GM19438 (cell line): ENCODE data around the gene SHANK1.
"Not testable (repeated sequence)": the region's sequence is repeated elsewhere in the genome, so short reads cannot be mapped to it uniquely, and the experiment has no call there.

Experiments used
- ATAC-seq: cut with Tn5 transposase; IDR thresholded peaks from one replicate; pipeline ENCODE4 v1.9.1; 2021; ENCODE audit warnings: low read depth; ENCODE audit not compliant: unreplicated experiment

SHANK1 gene

DNA sequence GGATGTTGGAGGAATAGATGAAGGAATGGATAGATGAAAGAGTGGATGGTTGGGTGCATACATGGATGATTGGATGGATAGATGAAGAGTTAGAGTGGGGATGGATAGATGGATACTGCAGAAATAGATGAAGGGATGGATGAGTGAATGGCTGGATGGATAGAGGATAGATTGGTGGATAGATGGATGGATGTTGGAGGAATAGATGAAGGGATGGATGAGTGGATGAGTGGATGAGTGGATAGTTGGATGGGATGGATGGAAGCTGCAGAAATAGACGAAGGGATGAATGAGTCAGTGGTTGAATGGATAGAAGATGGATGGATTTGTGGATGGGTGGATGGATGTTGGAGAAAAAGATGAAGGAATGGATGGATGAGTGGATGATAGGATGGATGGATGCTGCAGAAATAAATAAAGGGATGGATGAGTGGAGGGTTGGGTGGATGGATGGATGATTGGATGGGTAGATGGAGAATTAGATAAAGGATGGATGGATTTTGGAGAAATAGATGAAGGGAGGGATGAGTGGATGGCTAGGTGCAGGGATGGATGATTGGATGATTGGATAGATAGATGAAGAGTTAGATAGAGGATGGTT, 75.2 kb downstream of the SHANK1 start:
- no peak for ATAC-seq

DNA sequence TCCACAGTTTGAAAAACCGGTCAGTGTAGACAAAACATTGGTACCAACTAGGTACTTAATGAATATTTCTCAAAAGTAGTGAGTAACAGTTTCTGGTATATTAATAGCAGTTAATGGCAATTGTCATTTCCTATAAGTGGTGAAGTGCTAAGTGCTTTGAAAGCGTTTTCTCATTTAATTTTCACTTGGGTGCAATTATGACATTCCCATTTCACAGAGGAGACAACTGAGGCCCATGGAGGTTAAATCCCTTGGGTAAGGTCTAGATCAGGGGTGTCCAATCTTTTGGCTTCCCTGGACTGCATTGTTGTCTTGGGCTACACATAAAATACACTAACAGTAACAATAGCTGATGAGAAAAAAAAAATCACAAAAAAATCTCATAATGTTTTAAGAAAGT, 79.2 kb downstream of the SHANK1 start:
- no peak for ATAC-seq

DNA sequence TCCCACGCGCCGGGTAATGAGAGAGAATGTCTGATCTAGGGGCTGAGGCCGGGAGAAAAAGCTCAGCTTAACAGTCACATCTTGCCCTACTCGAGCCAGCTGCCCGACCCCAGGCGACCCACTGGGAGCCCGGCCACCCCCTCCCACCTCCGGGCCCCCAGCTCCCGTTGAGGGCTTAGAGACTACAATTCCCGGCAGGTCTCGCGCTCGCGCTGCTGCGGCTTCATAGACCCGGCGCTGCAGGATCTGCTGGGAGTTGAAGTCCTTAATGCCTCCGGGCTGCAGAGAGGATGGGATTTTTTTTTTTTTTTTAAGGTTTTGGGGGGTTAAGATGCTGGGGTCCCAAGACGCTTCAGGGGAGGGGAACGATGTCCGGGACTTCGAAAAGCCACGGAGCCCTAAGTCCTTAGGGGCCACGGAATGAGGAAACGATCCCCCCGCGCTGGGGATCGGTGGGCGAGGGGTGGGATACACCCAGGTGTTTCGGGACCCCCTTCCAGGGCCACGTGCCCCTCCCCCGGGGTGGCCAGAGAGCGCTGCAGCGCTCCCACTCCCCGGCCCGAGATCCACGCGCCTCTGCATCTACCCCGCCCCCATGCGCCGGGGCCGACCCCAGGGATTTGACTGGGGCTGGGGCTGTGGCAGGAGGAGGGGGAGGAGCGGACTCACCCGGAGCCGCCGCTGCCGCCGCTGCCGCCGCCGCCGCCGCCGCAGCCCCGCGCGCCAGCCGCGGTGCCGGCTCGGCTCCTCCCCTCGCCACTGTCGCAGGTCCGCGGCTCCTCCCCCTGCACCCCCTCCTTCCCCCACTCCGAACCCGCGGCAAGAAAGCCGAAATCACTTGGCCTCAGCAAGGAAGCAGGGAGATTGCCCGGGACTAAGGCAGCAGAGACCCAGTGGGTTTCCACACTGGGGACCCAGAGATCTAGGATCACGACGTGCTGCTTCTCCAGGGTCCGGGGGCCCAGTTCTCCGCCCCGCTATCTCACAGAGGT, 80.2 kb downstream of the SHANK1 start, which contains the start of gene SYT3:
Gene SYT3, minus strand, starts transcription at position 761 of the 992 bp plus-strand sequence. CDS start 2,470 bp downstream, outside the sequence.
- no peak for ATAC-seq

DNA sequence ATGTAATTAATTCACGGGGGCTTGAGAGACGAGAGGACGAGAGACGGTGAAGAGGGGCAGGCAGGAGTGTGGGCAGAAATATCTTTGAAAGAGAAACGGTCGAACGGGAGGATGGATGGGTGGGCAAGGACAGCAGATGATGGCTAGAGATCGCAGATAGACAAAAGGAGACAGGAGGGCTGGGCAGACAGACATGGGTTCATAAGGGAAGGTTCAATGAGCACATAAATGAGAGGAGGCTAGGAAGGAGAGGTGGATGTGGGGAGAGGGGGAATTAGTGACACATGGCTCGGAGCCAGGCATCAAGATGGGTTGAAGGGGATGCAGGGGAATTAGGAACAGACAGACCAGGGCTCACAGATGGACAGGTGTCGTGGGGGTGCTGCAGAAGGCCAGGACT, 81.0 kb downstream of the SHANK1 start:
- no peak for ATAC-seq

DNA sequence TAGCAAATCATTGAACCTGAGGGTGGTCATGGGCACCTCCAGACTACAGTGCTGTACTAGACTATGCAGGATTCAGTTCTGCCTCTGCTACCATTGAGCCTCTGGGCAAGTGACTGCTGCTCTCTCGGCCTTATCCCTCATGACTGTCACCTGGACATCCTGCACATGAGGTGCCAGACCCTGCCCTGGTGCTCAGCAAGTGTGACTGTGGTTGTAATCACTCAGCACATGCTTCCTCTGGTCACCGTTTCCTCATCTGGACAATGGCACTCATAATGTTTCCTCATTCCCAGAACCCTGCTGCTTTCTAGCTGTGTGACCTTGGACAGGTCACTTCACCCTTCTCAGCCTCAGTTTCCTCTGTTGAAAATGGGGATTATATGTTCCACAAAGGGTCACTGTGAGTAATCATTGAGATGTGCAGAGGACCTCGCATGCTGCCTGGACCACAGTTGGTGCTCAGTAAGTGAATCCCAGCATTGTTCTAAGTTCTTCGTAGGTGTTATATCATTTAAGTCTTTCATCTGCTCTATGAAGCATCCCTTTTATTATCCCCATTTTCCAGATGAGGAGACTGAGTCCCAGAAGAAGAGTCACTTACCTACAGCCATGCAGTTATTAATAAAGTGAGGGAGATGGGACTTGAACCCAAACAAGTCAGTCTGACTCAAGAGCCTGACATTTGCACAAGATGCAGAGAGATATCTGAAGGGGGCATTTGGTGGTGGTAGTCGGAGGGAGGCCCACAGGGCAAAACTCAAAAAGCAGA, 83.1 kb downstream of the SHANK1 start:
- ATAC-seq: no peak

DNA sequence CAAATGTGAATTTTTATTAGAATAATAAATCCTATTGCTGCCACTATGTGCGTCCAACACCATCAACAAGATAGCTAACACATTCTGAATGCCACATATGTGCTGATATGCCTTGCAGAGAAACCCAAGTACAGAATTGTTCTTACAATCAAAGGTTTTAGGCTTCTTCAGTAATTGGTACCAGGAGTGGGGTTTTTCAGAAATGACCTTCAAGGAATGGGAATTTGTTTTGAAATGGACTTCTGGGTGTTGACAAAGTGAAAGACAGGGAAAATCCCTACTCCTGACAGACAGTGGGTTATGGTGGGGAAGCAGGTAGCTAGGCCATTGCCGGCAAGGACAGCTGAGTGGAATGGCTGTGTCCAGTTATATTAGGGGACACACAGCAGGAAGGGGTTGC, 85.6 kb downstream of the SHANK1 start:
- no peak for ATAC-seq

DNA sequence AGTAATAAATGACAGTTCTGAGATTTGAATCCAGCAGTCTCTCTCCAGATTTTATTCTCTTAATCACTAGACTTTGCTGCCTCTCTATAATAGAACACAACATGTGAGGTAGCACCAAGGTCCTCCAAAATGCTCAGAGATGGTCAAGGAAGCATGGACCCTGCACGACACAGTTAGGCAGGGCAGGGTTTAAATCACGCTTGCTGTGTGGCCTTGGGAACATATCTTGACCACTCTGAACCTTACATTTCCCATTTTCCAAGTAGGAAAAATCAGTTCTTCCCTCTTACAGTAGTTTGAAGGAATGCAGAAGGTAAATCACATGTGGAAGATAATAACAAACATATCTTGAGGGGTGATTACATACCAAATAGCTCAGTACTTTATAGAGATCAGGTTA, 86.2 kb downstream of the SHANK1 start:
- ATAC-seq: no peak

DNA sequence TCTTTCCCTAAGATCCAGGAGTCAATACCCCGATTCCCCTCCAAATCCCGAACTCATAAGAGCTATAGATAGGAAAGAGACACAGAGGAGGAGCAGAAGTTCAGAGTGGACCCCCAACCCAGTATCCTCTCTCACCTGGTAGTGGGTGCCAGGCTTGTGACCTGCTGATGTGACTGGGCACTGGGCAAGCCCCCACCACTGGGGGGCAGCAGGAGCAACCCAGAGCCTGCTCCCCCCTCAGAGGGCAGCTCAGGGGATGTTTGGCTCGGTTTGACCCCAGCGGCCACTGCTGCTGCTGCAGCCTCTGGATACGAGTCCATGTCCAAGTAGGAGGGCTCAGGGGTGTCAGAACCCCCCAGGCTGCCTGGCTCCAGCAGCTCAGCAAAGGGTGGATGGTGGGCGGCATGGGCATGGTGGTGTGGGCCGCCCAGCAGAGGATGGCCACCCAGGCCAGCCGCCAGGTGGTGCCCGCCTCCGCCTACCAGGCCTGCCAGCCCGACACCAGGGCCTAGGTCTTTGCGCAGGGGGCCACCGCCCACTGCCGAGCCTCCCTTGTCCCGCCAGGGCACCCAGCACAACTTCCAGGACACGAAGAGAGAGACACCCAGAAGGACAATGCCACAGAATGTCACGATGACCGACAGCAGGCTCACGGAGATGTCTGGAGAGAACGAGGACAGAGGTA, 87.3 kb downstream of the SHANK1 start:
- ATAC-seq: no peak

DNA sequence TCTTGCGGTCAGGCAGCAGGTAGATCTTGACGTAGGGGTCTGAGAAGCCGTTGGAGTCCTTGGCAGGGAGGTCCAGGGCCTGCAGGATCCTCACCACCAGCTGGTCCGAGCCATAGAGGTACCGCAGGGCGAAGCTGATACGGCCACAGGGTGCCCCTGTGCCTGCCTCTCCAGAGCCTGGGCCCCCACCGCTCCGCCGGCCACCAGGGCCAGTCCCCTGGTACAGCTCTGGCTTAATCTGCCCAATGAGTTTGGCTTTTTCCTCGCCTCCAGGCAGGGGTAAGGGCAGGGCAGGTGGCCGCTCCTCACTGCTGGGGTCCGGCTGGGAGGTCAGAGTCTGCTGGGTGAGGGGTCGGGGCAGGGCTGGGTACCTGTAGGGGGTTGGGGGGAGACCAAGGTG, 89.8 kb downstream of the SHANK1 start:
- no peak for ATAC-seq

DNA sequence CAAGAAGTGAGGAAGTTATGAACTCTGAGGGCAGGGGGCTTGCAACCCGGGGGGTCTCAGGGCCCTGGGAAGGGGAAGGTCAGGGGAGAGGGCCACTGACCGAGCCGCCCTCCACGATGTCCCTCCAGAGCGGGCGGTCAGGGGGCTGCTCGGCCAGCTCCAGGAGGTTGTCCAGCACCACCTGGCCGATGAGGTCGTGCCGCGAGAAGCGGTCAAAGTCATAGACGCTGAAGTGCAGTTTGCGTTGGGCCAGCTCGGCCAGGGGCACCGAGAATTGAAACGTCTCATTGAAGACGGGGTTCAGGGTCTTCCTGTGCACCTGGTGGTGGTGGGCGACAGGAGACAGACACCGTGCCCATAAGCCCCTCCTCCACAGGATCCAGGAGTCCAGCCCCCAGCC, 90.4 kb downstream of the SHANK1 start:
- no peak for ATAC-seq

DNA sequence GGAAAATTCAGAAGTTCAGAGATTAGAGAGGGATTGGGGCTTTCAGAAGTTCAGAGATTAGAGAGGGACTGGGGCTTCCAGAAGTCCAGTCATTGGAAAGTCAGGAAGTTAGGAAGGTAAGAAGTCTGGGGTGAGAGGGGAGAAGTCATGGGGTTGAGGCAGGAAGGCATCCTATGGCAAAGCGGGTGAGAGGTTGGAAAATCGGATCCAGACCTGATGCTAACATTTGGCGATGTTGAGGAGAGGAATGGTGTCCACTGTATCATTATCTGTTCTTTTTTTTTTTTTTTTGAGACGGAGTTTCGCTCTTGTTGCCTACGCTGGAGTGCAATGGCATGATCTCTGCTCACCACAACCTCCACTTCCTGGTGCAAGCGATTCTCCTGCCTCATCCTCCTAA, 91.1 kb downstream of the SHANK1 start:
- ATAC-seq: no peak

DNA sequence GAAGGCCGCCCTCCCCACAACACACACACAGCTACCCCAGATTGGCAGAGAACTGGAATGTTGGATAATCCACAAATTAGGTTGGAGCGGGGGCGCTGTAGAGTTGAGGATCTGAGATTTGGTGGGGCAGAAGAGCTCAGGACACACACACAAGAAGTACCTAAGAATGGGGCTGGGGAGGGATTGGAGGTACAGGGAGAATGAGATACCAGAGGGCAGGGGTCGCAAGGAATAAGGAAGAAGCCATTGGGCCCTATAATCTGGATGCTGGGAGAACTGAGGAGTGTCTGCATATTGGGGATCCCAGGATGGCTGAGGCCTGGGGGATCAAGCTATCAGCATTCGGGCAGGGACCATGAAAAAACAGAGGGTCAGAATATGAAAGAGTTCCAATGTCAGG, 91.5 kb downstream of the SHANK1 start:
- no peak for ATAC-seq

DNA sequence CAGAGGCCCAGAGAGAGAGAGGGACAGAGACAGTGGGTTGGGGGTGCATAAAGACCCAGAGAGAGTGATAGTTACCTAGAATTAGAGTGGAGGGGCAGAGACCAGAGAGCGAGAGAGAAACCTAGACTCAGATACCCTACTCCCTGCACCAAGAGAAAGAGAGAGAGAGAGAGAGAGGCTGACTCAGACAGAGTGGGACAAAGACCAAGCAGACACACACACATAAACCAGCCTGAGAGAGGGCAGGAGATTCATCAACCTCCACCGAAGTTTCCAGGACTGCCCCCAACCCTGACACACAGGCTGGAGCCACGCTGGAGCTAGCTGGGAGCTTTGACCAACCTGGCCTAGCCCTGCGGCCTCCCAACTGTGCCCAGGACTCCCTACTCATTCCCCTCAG, 92.8 kb downstream of the SHANK1 start:
- ATAC-seq: no peak

DNA sequence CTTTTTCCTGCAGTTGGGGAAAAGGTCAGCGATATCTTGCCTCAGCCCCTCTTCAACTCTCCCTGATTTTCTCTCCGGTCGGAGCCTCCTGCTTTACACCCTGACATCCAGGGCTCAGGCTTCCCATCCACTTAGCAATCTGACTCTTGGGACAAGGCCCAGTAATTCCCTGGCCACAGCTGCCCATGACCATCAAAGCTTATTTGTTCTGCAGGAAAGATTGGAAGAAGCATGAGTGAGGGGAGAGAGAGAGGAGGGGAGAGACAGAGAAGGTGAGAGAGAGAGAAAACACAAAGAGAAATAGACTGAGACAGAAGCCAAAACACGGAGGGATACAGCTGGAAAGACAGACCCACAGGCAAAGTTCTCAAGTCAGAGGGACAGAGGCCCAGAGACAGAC, 93.6 kb downstream of the SHANK1 start:
- ATAC-seq: no peak

DNA sequence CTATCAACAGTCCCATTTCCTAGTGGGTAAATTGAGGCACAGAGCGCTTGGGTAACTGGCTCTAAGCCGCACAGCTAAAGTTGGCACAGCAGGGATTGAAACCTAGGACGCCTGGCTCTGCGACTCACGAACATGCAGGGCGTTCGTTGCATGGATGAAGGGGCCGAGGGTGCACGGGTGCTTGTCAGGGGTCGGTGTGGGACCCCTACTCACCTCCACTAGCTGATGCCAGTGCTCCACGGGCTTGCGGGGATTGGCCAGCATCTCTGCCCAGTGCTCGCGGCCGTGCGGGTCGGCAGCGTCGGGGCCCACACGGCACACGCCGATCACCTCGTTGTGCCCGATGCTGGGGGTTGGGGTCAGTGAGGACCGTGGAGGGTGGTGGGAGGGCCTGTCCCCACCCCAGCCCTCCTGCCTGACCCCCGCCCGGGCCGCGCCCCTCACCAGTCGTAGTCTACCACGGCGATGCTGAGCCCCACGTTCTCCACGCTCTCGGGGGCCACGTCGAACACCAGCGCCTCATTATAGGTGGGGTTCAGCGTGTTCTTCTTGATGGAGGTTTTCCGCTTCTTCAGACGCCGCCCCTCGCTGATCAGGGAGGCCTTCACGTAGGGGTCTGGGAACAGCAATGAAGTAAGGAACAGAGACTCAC, 94.5 kb downstream of the SHANK1 start:
- ATAC-seq: no peak

DNA sequence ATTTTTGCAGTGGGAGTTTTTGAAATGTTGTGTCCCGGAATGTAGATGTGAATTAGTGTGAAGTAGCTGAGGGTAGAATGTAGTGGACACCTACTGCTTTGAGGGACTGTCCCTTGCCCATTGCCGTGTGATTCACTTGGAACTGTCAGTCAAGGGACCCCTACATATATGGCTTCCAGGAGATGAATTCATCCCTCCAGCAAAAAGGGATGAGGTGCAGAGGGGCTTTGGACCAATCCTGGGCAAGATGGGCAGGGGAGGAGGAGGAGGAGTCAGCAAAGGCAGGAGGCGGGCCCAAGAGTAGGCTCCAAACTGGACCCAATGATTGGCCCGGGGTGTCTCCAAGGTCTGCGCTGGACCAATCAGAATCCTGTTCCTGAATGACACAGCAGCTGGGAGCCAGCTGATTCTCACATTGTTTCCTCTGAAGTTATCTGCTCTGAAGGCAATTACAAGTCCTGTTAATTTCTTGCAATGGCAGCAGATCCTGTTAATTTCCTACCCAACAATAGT, 99.2 kb downstream of the SHANK1 start:
- not testable (repeated sequence) for ATAC-seq

DNA sequence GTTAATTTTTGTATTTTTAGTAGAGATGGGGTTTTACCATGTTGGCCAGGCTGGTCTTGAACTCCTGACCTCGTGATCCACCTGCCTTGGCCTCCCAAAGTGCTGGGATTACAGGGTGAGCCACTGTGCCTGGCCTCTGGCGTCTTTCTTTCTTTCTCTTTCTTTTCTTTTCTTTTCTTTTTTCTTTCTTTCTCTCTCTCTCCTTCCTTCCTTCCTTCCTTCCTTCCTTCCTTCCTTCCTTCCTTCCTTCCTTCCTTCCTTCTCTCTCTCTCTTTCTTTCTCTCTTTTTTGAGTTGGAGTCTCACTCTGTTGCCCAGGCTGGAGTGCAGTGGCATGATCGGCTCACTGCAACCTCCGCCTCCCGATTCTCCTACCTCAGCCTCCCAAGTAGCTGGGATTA, 100.4 kb downstream of the SHANK1 start:
- ATAC-seq: not testable (repeated sequence)

DNA sequence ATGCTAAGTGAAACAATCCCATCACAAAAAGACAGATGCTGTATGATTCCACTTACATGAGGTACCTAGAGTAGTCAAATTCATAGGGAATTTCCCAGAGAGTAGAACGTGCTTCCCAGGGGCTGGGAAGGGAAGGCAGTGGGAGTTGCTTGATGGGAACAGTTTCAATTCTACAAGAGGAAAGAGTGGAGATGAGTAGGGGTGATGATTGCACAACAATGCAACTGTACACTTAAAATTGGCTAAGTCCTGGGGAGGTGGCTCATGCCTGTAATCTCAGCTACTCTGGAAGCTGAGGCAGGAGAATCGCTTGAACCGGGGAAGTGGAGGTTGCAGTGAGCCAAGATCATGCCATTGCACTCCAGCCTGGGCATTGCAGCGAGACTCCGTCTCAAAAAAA, 101.2 kb downstream of the SHANK1 start:
- not testable (repeated sequence) for ATAC-seq

DNA sequence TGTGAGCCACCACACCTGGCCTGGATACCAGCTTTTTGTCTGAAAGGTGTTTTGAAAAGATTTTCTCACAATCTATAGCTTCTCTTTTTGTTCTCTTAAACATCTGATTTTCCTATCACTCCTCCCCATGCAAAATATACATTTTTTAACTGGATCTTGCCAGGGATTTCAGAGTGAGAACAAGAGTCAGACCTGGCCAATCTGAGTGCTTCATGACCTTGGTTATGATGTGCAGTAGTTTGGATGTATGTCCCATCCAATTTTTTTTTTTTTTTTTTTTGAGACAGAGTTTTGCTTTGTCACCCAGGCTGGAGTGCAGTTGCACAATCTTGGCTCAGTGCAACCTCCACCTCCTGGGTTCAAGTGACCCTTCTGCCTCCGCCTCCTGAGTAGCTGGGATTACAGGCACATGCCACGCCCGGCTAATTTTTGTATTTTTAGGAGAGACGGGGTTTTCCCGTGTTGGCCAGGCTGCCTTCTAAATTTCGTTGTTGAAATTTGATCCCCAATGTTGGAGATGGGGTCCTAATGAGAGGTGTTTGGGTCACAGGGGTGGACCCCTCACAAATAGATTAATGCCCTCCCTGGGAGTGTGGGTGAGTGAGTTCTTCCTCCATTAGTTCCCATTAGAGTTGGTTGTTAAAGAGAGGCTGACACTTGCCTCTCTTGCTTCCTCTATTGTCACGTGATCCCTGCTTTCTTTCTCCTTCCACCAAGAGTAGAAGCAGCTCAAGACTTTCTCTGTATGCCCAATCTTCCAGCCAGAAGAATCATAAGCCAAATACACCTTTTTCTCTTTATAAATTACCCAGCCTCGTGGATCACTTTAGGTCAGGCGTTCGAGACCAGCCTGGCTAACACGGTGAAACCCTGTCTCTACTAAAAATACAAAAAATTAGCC, 106.8 kb downstream of the SHANK1 start:
- ATAC-seq: not testable (repeated sequence)
